ENCODE measurements around the gene IMMP2L. TPM values are rescaled to one million over a fixed set of nuclear protein-coding genes. Genes with fewer than 3 reads are reported as not detected.

The IMMP2L gene
- total and polyA plus RNA-seq, 2 donors (not counting 3 experiments of a cell fraction or from before 2014, with no cell fraction given), result 9.9 to 11.8 TPM

GRCh38 chr7:111147708-111148533 is 414.4 kb downstream of the IMMP2L start:
- no peaks in the 10 kb centered on the region for H3K4me1 ChIP-seq (ENCODE audit: control insufficient read depth, extremely low read depth, insufficient read depth, low read length)
- no peaks in the 10 kb centered on the region for H3K27me3 ChIP-seq (ENCODE audit: control insufficient read depth in 2 of 2, insufficient read depth in 2 of 2, low read length in 2 of 2)
- no peak overlapping the region for H3K27ac ChIP-seq (ENCODE audit: insufficient read depth, low read depth, low read length)
- H3K4me2 ChIP-seq (ENCODE audit: insufficient read depth, low read length), result no peak overlapping the region
- BruUV-seq (replicated peaks), result no TSS peak
- H3K9me1 ChIP-seq (replicated peaks; ENCODE audit: control insufficient read depth, extremely low read depth, insufficient read depth, low read length), result no peaks in the 10 kb centered on the region
- FAIRE-seq (no peak), DNase-seq (ENCODE audit: low read depth, low spot score) (no peak)
- intact Hi-C loops (cut with micrococcal nuclease) (no loop called here), dilution Hi-C loops (cut with MboI; ENCODE audit: extremely low pct_ligation_motif_present, low sequenced_read_pairs) (no loop called here)
- no peak overlapping the region for H3K9ac ChIP-seq (replicated peaks; ENCODE audit: extremely low read depth, insufficient read depth, low read length)
- no peak overlapping the region for H2AFZ ChIP-seq (ENCODE audit: low read depth, low read length)
- no peak overlapping the region for H3K4me3 ChIP-seq (replicated peaks in 1 of 3; ENCODE audit: insufficient read depth in 1 of 3, low read depth in 1 of 3, low read length in 3 of 3)
- H3K9me3 ChIP-seq (replicated peaks; ENCODE audit: control insufficient read depth, insufficient read depth, low read length), result no peaks in the 10 kb centered on the region
- TF ChIP-seq GATA2 (IDR thresholded peaks at IDR 0.05; ENCODE audit: insufficient read depth, insufficient read length, low read depth, low read length) (no peak), FOS (IDR thresholded peaks at IDR 0.05; ENCODE audit: borderline replicate concordance, insufficient read depth, low read length) (no peak), MAX (IDR thresholded peaks at IDR 0.05; ENCODE audit: insufficient read depth, insufficient read length) (no peak), MYC (IDR thresholded peaks at IDR 0.05; ENCODE audit: low read depth, low read length) (no peak), POLR2AphosphoS5 (IDR thresholded peaks at IDR 0.05; ENCODE audit: insufficient read depth, low read depth, low read length) (no peak), JUN (IDR thresholded peaks at IDR 0.05; ENCODE audit: borderline replicate concordance, insufficient read depth, insufficient read length, low read depth) (no peak), EZH2 (IDR thresholded peaks at IDR 0.05; ENCODE audit: borderline replicate concordance, low read depth, low read length, severe bottlenecking) (no peak), POLR2A (IDR thresholded peaks at IDR 0.05; ENCODE audit: low read depth, low read length) (no peak)
- TF ChIP-seq, protein P1, sequence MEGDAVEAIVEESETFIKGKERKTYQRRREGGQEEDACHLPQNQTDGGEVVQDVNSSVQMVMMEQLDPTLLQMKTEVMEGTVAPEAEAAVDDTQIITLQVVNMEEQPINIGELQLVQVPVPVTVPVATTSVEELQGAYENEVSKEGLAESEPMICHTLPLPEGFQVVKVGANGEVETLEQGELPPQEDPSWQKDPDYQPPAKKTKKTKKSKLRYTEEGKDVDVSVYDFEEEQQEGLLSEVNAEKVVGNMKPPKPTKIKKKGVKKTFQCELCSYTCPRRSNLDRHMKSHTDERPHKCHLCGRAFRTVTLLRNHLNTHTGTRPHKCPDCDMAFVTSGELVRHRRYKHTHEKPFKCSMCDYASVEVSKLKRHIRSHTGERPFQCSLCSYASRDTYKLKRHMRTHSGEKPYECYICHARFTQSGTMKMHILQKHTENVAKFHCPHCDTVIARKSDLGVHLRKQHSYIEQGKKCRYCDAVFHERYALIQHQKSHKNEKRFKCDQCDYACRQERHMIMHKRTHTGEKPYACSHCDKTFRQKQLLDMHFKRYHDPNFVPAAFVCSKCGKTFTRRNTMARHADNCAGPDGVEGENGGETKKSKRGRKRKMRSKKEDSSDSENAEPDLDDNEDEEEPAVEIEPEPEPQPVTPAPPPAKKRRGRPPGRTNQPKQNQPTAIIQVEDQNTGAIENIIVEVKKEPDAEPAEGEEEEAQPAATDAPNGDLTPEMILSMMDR (IDR thresholded peaks at IDR 0.05; ENCODE audit: extremely low read depth in 1 of 2, insufficient read depth in 1 of 2, low read depth in 1 of 2, low read length in 2 of 2), result no peak
- H4K20me1 ChIP-seq (replicated peaks; ENCODE audit: control insufficient read depth, extremely low read depth, insufficient read depth, low read length), result no peaks in the 10 kb centered on the region
- CTCF ChIA-PET, result no interaction called here
- no peaks in the 10 kb centered on the region for H3K36me3 ChIP-seq (ENCODE audit: control insufficient read depth in 2 of 2, extremely low read depth in 1 of 2, insufficient read depth in 2 of 2, low read length in 2 of 2)
- POLR2A ChIA-PET, result no interaction called here
- no peaks in the 10 kb centered on the region for H3K79me2 ChIP-seq (ENCODE audit: control insufficient read depth, insufficient read depth, low read length)
